ENCODE results near the gene DLST.

Gene DLST

DNA sequence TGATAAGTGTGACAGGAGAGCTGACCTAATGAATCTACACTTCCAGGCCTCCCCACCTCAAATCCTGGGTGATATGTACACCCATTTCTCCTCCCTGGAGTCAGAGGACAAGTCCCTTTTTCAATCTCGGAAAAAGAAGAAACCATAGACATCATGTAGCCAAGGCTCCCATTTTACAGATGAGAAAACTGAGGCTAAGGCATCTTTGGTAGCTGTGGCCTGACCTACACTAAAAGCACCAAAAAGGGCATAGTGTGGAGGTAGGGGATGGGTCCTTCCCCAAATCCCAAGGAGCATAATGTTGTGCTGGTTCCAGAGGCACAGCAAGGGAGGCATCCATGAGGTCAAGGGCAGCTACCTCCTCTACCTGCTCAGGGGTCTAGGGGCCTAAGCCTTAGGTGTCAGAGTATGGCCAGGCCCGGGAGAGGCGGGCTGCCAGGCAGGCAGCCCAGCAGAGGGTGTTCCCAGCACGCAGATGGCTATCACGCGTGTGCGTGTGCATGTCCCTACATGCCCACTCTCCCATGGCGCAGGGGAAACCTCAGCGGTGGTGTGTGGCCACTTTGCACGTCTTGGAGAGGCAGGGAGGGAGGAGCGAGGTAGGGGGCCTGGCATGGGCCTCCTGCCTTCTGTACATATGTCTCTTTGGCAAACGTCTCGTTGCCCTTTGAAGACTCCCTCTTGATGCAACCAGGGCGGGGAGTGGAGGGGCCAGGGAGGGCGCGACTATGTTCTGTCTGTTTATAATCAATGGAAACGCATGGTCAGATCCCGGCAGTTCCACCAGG lies 71.2 kb downstream of the DLST start:
- H3K4me1 Mint-ChIP-seq (ENCODE audit: low read depth): no peaks in the 10 kb centered on the region
- no peaks in the 10 kb centered on the region for H3K36me3 Mint-ChIP-seq (ENCODE audit: low read depth)
- peaks cover 9% of the 10 kb centered on the region for H3K27me3 Mint-ChIP-seq (ENCODE audit: low read depth)
- no peak overlapping the region for H3K27ac Mint-ChIP-seq
- H3K4me3 Mint-ChIP-seq: no peak overlapping the region
- H3K9me3 Mint-ChIP-seq: no peaks in the 10 kb centered on the region
